Keratinocyte (primary cell): ENCODE results near the gene MUC2. TPM values are rescaled to one million over a fixed set of nuclear protein-coding genes. Genes with fewer than 3 reads are reported as not detected.

Source experiments
- DNase-seq: peaks from one replicate; pipeline ENCODE4 v3.0.0-alpha.2; 2011; ENCODE audit warnings: low read depth, missing footprints, low spot score
- FAIRE-seq: peaks from 2 replicates; lab custom pipeline; 2011; peaks lifted over from hg19 to GRCh38; lab: Jason Lieb, UNC
- H2AFZ ChIP-seq: 2 replicates; pipeline ENCODE4 v1.6.0; 2012; ENCODE audit warnings: low read length, control low read depth, inconsistent platforms; ENCODE audit not compliant: control insufficient read depth
- H3K27ac ChIP-seq: 2 replicates; pipeline ENCODE4 v1.5.1; 2011; ENCODE audit warnings: low read length; ENCODE audit not compliant: control insufficient read depth, insufficient read depth
- H3K27me3 ChIP-seq: 3 replicates; pipeline ENCODE4 v1.6.0; 2011; ENCODE audit warnings: low read length; ENCODE audit not compliant: control insufficient read depth, insufficient read depth; ENCODE audit errors: extremely low read depth
- H3K36me3 ChIP-seq, 2 experiments: 2 replicates in 1 of 2; 3 replicates in 1 of 2; pipeline ENCODE4 v1.5.1; 2011; ENCODE audit warnings: low read length in 2 of 2, mild to moderate bottlenecking in 1 of 2; ENCODE audit not compliant: control insufficient read depth in 2 of 2, insufficient read depth in 2 of 2; ENCODE audit errors: extremely low read depth in 1 of 2
- H3K4me1 ChIP-seq: 3 replicates; pipeline ENCODE4 v1.5.1; 2011; ENCODE audit warnings: low read length; ENCODE audit not compliant: control insufficient read depth, insufficient read depth; ENCODE audit errors: extremely low read depth
- H3K4me2 ChIP-seq: 3 replicates; pipeline ENCODE4 v1.6.0; 2011; ENCODE audit warnings: low read depth, low read length; ENCODE audit not compliant: control insufficient read depth, insufficient read depth; ENCODE audit errors: extremely low read depth
- H3K4me3 ChIP-seq, 3 experiments: fragments of 200-600 bp in 1 of 3; sonication (generic) in 1 of 3; 2 replicates in 2 of 3; 3 replicates in 1 of 3; pipeline ENCODE4 v1.5.1; 2011 to 2016; ENCODE audit warnings: low read length in 3 of 3, mild to moderate bottlenecking in 3 of 3, control low read depth in 2 of 3, inconsistent platforms in 1 of 3, low read depth in 1 of 3, mixed read lengths in 1 of 3, mixed run types in 1 of 3, moderate library complexity in 1 of 3; ENCODE audit not compliant: control insufficient read depth in 2 of 3, insufficient read depth in 2 of 3; ENCODE audit errors: extremely low read depth in 1 of 3
- H3K79me2 ChIP-seq: 2 replicates; pipeline ENCODE4 v1.6.0; 2012; ENCODE audit warnings: low read length; ENCODE audit not compliant: control insufficient read depth, insufficient read depth
- H3K9ac ChIP-seq: 3 replicates; pipeline ENCODE4 v1.6.0; 2011; ENCODE audit warnings: low read length; ENCODE audit not compliant: control insufficient read depth, insufficient read depth; ENCODE audit errors: extremely low read depth
- H3K9me1 ChIP-seq: 3 replicates; pipeline ENCODE4 v1.6.0; 2011; ENCODE audit warnings: low read length; ENCODE audit not compliant: control insufficient read depth, insufficient read depth; ENCODE audit errors: extremely low read depth
- H3K9me3 ChIP-seq: 2 replicates; pipeline ENCODE4 v1.5.1; 2012; ENCODE audit warnings: low read depth, low read length; ENCODE audit not compliant: control insufficient read depth
- H4K20me1 ChIP-seq: 3 replicates; pipeline ENCODE4 v1.6.0; 2011; ENCODE audit warnings: low read length; ENCODE audit not compliant: control insufficient read depth, insufficient read depth; ENCODE audit errors: extremely low read depth
- CTCF ChIP-seq, 3 experiments: IDR thresholded peaks in 1 of 3; conservative IDR thresholded peaks in 1 of 3; optimal IDR thresholded peaks in 1 of 3; 2 replicates in 2 of 3; 3 replicates in 1 of 3; pipeline versions ENCODE3 to v1.5.1; 2011; ENCODE audit warnings: low read length in 3 of 3, mild to moderate bottlenecking in 3 of 3, moderate library complexity in 2 of 3, control low read depth in 1 of 3, inconsistent platforms in 1 of 3; ENCODE audit not compliant: insufficient read depth in 2 of 3; ENCODE audit errors: extremely low read depth in 1 of 3
- EZH2 ChIP-seq: IDR thresholded peaks from one replicate; pipeline ENCODE4 v1.6.1; 2012; ENCODE audit warnings: inconsistent platforms, mild to moderate bottlenecking, low read length, moderate library complexity
- dilution Hi-C: fragments of 300-500 bp; cut with MboI; formaldehyde crosslinking; loops from one replicate; pipeline ENCODE4 v1.7.0; 2020; ENCODE audit warnings: low sequenced_read_pairs; ENCODE audit not compliant: extremely low pct_ligation_motif_present
- polyA minus RNA-seq, 3 experiments: library from RNA; depleted of rRNA, polyadenylated mRNA; stranded (reverse); fragments of >200 nt; gene quantifications; 1 replicate in 1 of 3; 2 replicates in 1 of 3; 3 replicates in 1 of 3; pipeline ENCODE4 v1.2.3, GENCODE V29; 2011
- polyA plus RNA-seq, 5 experiments: library from polyadenylated mRNA; depleted of rRNA in 3 of 5; stranded (reverse) in 3 of 5; stranded (forward) in 1 of 5; unstranded in 1 of 5; fragments of >200 nt; gene quantifications; 1 replicate in 1 of 5; 2 replicates in 3 of 5; 3 replicates in 1 of 5; pipeline versions ENCODE4 v1.2.1 to v1.2.3, GENCODE V29; 2011 to 2012; ENCODE audit warnings: missing spikeins in 2 of 5, low read depth in 1 of 5, low replicate concordance in 1 of 5

The MUC2 gene
- polyA plus RNA-seq (not detected in 3 replicates), polyA minus RNA-seq (0.07 TPM in 1 of 3 replicates, not detected in the others)
- polyA plus RNA-seq (2011; ENCODE audit: low read depth) = not detected
- not detected in 2 replicates for polyA plus RNA-seq (2011; cell fraction: cytosol; rRNA removed)
- polyA plus RNA-seq (2011; cell fraction: nucleus; rRNA removed) = not detected in 2 replicates
- not detected in 2 replicates for polyA plus RNA-seq (2012; ENCODE audit: low replicate concordance)
- not detected for polyA minus RNA-seq (2011; cell fraction: cytosol; rRNA and poly(A)+ RNA removed)
- not detected in 2 replicates for polyA minus RNA-seq (2011; cell fraction: nucleus; rRNA and poly(A)+ RNA removed)

- no peaks in the 10 kb centered on the region for H3K36me3 ChIP-seq
- H3K9me1 ChIP-seq = no peaks in the 10 kb centered on the region
- H3K9me3 ChIP-seq = no peaks in the 10 kb centered on the region
- H3K27ac ChIP-seq = no peak within 1 kb of the TSS
- no peaks in the 10 kb centered on the region for H3K27me3 ChIP-seq
- H3K4me1 ChIP-seq = peaks cover 10% of the 10 kb centered on the region
- peak within 1 kb of the TSS; percentile 76 for H2AFZ ChIP-seq
- H3K4me2 ChIP-seq = no peak within 1 kb of the TSS
- dilution Hi-C loops = no loop called here
- H3K9ac ChIP-seq = no peak within 1 kb of the TSS
- no peaks in the 10 kb centered on the region for H4K20me1 ChIP-seq
- no peak within 1 kb of the TSS for H3K4me3 ChIP-seq
- no peaks in the 10 kb centered on the region for H3K79me2 ChIP-seq
- TF ChIP-seq EZH2 (no peak), CTCF (optimal IDR thresholded peaks at IDR 0.05 in 1 of 3, IDR thresholded peaks at IDR 0.05 in 1 of 3, conservative IDR thresholded peaks at IDR 0.05 in 1 of 3; ENCODE audit: extremely low read depth in 1 of 3, insufficient read depth in 2 of 3, low read length in 3 of 3) (no peak)
- DNase-seq = no peak
- FAIRE-seq = no peak
Measured at GRCh38 chr11:1074244-1075221, at the start of gene MUC2. Gene MUC2, plus strand, starts transcription at chr11:1074874.

- dilution Hi-C loops = no loop called here
- Histone ChIP-seq H3K27me3 (peaks cover 4% of the 10 kb centered on the region), H3K9ac (no peak overlapping the region), H2AFZ (no peak overlapping the region), H3K27ac (no peak overlapping the region), H3K9me1 (no peaks in the 10 kb centered on the region), H3K4me3 (no peak overlapping the region), H4K20me1 (no peaks in the 10 kb centered on the region), H3K4me2 (no peak overlapping the region), H3K36me3 (peaks cover 0 to 2% of the 10 kb centered on the region in 2 experiments), H3K4me1 (no peaks in the 10 kb centered on the region), H3K9me3 (no peaks in the 10 kb centered on the region), H3K79me2 (no peaks in the 10 kb centered on the region)
- no peak for DNase-seq
- no peak for FAIRE-seq
- TF ChIP-seq EZH2 (no peak), CTCF (optimal IDR thresholded peaks at IDR 0.05 in 1 of 3, IDR thresholded peaks at IDR 0.05 in 1 of 3, conservative IDR thresholded peaks at IDR 0.05 in 1 of 3; ENCODE audit: extremely low read depth in 1 of 3, insufficient read depth in 2 of 3, low read length in 3 of 3) (no peak)
Measured at GRCh38 chr11:1025410-1026162, 49.1 kb upstream of the MUC2 start.
